ENCODE results near the gene MOV10L1.
"Not testable (repeated sequence)": the region's sequence is repeated elsewhere in the genome, so short reads cannot be mapped to it uniquely, and the experiment has no call there.

The MOV10L1 gene

DNA sequence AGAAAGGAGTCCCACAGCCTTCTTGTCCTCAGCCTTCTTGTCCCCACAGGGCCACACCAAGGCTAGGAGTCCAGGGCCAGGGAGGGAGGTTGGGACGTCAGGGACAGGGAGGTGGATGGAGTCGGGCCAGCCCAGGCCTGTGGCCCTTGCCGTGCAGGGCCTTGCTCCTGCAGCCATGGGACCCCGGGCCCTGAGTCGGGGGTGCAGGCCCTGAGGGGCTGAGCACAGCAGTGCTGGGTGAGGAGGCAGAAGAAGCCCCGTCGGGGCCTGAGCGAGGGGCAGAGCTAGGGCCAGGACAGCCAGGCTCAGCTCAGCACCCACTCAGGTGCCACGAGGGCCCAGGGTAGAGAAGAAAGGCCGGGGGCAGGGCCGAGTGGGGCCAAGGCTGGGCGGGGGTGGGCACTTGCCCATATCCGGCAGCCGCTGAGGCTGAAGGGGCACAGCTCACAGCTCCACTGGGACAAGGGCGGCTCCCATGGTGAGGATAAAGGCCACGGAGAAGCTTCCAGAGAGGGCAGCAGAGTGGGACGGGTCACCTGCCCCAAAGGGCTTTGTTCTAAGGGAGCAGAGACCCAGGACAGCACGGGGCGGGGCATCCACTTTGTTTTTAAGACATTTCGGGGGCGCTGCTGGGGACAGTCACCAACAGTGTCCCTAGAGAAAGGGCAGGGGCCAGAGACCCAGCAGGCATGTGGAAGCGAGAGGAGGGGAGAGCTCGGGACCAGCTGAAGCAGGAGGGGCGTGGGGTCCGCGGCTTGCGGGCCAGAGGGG, 8.2 kb upstream of the MOV10L1 start:
- no peak for DNase-seq

DNA sequence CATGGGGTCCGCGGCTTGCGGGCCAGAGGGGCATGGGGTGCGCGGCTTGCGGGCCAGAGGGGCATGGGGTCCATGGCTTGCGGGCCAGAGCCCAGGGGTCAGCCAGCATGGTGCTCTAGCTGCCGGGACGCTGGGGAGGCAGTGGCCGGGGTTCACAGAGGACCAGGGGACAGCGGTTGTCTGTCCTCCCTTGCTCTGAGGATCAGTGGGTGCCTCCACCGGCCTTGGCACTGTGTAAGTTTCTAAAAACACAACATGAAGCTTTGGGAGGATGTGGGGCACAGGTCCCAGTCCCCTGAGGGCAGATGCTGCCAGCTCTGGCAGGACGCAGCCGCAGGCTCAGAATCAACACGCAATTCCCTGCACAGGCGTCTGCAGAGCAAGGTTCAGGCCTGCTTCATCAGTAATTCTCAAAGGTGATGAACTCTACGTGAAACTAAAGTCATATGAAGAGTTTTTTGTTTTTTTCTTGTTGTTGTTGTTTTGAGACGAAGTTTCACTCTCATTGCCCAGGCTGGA, 7.5 kb upstream of the MOV10L1 start:
- DNase-seq = no peak

DNA sequence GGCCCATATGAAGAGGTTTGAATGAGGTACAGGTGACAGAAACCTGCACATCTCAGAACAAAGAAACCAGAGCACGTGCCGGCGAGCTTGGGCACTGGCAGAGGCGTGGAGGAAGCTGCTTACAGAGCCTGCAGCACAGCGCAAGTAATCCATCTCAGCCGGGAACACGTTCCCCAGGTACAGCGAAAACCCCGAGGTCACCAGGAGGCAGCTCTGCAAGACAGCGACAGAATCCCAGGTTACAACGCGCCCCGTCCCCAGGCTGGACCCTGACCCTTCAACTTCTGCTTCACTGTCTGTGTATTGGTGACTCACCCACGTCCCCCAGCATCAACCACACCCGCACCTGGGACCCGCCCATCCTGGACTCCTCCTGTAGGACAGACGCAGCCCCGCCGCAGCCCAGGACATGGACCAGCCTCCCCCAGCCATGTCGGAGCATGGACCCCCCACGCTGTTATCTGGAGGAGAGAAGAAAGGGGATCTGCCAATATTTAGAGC, 6.8 kb upstream of the MOV10L1 start:
- no peak for DNase-seq

DNA sequence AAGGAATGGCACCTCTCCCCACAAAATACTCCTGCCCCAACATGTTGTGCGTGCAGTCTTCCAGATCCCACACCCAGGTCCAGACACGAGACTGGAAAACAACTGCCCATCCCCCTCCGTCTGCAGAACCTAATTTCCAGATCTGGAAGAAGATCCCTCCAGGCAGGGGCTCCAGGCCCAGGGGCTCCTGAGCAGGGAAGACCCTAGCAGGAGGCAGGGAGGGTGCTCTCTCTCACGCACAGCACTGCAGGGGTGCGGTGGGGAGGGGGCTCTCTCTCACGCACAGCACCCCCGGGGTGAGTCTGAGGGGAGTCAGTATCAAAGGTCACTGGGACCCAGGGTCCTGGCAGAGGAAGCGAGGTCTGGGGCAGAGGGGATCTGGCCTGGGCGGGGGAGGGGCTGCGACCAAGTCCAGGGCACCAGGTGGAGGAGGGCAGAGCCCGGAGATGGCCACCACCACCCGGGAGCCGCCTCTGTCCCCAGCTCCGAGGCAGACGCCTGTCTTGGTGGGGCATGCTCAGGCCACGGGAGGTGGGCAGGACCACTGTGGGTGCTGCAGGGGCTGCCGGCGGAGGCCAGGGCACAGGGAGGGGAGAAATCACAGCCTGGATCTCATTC, 6.2 kb upstream of the MOV10L1 start:
- DNase-seq = no peak

DNA sequence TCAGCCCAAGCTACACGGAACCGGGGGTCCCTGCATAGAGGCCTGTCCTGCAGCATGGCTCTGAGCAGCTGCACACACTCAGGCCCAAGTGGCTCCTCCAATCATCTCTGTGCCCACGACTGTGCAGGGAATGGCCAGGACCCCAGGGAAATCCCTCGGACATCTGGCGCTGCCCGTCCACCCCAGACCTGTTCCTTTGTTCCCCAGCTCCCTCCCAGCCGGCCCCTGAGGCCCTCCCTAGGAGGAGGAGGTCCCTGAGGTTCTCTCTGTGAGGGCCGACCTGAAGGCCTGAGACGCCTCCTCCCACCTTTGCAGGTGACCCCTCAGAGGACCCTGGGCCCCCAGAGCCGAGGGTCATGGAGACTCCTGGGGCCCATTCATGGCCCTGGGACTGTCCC, 5.7 kb upstream of the MOV10L1 start:
- DNase-seq = no peak

DNA sequence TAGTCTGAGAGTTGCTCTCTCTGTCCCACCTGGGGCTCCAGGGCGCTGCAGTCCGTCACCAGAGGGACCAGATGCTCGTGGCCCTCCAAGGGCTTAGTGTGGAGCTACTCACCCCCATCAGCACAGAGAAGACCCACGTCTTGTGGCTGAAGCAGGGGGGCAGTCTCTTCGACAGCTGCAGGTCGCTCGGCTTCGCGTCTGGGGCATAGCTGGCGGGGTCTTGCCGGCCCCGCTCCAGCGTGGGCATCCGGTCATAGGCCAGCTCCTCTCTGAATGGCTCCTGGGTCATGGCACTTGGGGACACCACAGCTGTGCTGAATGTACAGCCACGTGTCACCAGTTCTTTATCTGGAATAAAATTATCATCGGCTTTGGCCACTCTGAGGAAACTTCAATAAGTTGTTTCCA, 5.2 kb upstream of the MOV10L1 start:
- no peak for DNase-seq

DNA sequence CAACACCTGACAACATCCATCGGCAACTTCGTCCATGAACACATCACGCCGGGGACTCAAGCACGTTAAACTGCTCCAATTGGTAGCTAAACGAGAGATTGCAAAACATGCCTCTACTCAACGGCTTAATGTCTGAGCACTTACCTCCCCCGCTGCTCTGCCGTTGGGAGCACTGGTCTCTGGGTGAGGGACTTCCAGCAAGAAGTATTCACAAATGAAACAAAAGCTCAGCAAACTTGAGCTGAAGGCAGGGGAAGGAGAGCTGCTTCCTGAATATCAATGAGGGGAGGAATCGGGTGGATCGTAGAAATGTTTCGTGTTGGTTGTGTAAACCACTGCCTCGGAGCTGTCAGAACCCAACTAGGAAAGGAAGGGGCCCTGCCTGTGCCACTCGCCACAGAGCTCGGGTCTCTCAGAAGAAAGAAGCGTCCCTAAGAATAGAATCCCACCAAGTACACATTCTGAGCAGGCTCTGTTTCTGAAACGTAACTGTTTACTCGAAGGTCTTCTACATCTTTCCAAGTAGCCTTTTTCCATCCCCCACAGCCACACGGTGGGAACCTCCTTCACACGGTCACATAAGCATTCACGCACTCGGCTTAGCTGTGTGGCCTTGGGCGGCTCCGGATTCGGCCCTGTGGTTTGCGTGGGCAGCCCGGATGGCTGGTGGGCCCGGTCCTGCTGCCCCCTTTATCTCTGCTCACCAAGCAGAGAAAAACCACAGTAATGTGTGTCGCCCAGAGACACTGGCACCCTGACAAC, 4.4 kb upstream of the MOV10L1 start, which contains the start of gene MLC1:
Gene MLC1 (minus strand): TSS at position 216 of the 762 bp plus-strand sequence. CDS start 524 bp downstream, outside the sequence.
- DNase-seq = no peak

DNA sequence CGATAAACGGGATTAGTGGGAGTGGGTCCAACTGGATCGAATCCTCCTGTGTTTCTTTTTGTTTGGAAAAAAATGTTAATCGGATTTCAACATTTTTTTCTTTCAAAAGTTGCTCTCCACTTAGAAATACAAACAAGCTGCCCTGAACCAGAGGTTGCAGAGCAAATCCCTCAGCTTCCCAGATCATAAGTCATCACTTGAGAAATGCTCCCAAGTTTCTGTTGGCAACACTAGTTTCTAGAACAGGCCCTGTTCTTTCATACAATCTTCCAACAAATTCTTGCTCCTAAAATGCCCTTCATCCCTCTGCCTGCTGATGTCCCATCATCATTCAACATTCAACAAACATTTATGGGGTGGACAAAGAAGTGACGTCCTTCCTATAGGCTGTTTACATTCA, 3.3 kb upstream of the MOV10L1 start:
- no peak for DNase-seq

DNA sequence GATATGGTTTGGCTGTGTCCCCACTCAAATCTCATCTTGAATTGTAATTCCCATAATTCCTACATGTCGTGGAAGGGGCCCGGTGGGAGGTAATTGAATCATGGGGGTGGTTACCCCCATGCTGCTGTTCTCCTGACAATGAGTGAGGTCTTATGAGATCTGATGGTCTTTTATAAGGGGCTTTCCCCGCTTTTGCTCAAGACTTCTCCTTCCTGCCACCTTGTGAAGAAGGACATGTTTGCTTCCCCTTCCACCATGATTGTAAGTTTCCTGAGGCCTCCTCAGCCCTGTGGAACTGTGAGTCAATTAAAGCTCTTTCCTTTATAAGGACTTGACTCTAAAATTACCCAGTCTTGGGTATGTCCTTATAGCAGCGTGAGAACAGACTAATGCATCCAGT, 2.8 kb upstream of the MOV10L1 start:
- not testable (repeated sequence) for DNase-seq

DNA sequence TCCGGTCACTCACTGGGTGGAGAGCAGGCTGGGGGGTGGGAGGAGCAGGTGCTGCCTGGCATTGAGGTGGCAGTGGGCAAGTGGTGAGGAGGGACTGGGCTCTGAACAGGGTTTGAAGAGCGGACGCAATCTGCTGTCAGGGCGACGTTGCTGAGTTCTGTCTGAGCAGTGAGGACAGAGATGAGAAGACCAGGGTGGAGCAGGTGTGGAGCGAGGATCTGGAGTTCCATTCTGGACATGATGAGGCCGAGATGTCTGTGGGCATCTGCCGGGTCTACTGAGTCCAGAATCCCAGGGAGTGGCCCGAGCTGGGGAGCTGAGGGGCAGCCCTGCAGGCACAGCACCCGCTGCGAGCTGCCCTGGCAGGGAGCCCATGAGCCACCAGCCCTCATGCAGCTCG, 2.2 kb upstream of the MOV10L1 start:
- no peak for DNase-seq

DNA sequence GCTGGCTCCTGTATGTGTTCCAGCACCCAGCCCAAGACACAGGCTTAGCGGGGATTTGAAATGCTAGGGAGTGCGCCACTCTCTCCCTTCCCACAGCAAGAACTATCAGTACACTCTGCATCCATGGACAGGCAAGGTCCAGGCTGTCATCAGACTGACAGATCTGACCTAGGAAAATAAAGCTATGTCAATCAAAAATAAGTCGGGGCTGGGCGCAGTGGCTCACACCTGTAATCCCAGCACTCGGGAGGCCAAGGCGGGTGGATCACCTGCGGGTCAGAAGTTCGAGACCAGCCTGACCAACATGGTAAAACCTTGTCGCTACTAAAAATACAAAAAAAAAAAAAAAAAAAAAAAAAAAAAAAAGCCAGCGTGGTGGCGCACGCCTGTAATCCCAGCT, 1.7 kb upstream of the MOV10L1 start:
- DNase-seq = no peak

DNA sequence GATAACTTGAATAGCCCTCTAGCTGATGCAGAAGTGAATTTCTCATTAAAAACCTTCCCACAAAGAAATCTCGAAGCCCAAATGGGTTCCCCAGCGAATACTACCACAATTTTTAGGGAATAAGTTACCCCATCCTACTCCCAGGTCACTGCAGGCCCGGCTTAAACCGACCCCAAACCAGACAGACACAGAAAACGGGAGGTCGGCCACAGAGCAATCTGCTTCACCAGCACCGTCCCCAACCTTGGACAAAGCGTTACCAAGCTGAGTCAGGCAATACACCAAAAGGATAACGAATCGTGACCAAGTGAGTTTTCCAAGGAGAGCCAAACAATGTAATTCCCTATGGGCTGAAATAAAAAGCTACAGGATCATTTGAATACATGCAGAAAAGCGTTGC, 575 bp upstream of the MOV10L1 start:
- DNase-seq = no peak

DNA sequence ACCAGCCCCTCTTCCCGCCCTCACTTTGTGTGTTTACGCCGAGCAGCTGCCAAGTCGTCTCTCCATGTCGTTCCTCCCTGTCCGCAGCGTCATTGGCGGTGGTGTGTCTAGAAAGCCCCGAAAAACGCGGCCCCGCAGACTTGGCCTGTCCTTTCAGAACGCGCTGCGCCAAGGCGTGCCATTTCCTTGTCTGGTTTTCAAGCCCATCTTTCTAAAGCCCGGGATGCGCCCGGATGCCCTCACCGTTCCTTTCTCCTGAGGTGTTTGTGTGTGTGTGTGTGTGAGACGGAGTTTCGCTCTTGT, 557 bp downstream of the MOV10L1 start:
- no peak for DNase-seq

DNA sequence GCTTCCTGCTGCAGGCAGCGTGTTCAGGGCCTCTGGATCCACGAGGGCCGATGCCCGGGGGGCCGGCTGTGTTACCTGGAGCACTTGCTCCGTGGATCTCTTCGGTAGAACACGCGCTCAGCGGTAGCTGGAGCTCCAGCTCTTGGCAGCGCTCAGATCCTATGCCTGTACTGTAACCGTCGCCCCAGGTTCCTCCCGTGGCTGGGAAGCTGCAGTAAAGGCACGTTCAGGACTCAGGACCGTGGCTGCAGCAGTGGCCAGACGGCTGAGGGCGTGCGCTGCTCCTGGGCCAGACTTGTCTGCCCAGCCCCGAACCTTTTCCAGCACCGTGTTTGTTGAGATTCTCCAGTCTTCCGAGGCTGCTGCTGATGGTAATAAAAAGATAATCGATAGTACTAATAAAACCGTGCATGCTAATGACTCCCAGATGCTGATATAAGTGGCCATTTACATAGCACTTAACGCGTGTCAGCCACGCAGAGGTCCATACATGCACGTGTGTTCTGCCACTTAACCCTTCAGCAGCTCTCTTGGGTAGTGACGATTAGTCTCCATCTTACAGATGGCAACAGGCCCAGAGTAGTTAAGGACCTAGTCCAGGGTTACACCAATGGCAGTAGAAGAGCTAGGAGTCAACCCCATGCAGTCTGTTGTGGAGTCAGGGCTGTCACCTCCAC, 1.4 kb downstream of the MOV10L1 start:
- peak; percentile 8 for DNase-seq

DNA sequence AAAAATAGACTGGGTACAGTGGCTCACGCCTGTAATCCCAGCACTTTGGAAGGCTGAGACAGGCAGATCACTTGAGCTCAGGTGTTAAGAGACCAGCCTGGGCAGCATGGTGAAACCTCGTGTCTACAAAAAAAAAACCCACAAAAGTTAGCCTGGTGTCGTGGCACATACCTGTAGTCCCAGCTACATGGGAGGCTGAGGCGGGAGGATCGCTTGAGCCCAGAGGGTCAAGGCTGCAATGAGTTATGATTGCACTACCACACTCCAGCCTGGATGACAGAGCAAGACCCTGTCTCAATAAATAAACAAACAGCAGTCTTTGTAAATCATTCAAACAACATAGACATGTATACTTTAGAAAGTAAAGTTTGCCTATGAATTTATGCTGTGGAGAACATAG, 2.5 kb downstream of the MOV10L1 start:
- DNase-seq = no peak

DNA sequence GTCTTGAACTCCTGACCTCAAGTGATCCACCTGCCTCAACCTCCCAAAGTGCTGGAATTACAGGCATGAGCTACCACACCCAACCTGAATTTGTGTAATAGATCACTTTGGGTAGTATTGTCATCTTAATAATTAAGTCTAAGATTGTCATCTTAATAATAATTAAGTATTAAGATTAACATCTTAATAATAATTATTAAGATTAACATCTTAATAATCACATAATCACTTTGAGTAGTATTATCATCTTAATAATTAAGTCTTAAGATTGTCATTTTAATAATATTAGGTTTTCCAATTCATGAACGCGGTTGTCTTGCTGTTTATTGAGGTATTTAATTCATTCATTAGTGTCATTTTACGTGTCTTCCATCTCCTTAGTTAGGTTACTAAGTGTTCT, 8.2 kb downstream of the MOV10L1 start:
- no peak for DNase-seq

DNA sequence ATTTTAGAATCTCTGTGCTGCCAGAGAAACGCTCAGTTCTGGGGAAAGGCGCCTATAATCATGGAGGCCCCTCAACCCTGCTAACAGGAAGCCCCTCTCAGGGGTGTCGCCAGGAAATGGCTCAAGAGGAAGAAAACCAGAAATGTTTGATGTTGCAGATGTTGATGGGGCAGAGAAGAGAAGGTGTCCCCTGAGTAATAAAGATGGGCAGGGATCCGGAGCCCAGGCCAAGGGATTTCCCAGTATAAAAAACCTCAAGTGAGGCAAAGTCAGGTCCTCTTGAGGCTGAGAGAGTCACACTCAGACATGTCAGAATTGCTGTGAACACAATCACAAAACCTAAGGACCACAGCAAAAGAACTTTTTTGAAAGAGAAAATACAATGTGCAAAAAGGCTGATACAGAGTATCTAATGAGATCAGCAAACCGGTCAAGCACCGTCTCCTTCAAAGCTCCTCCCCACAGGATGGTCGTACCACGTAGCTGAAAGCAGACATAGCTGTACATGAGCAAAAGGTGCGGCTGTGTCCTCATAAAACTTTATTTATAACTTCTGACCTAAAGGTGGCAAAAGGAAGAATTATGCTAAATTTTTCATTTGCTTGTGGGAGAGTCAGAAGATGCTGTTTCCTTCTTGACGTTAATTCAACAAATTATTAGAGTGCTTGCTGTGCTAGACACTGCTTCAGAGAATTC, 12.2 kb downstream of the MOV10L1 start:
- DNase-seq = no peak

DNA sequence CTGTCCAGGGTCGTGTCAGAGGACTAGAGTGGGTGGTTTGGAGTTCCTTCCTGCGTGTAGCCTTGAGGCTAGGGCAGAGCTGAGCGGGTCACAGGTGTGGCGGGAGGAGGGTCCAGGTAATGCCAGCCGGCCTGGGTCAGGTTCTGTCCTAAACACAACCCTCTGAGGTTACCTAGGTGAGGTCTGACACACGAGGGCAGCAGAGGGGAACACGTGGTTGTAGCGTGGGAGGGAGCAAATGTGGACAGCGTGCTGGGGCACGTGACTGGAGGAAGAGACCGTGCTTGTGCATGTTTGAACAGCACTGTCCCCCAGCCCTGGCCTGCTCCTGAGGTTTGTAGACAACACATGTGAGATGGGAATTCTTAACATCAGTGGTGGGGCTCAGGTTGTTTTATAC, 13.1 kb downstream of the MOV10L1 start:
- peak; percentile 10 for DNase-seq

DNA sequence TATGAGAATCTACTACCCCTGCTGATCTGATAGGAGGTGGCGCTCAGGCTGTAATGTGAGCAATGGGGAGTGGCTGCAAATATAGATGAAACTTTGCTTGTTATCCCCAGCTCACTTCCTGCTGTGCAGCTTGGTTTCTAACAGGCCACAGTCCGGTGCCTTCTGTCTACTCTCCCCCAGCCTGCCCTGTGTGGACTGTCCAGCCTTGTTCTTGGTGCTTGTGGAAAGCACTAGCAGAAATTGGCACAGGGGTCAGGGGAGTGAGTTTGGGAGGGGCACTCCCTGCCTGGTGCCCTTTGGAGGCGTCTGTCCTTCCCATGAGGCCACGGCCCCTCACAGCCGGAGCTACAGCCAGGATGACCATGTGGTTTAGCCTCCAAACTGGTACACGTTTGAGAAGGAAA, 14.3 kb downstream of the MOV10L1 start:
- no peak for DNase-seq

DNA sequence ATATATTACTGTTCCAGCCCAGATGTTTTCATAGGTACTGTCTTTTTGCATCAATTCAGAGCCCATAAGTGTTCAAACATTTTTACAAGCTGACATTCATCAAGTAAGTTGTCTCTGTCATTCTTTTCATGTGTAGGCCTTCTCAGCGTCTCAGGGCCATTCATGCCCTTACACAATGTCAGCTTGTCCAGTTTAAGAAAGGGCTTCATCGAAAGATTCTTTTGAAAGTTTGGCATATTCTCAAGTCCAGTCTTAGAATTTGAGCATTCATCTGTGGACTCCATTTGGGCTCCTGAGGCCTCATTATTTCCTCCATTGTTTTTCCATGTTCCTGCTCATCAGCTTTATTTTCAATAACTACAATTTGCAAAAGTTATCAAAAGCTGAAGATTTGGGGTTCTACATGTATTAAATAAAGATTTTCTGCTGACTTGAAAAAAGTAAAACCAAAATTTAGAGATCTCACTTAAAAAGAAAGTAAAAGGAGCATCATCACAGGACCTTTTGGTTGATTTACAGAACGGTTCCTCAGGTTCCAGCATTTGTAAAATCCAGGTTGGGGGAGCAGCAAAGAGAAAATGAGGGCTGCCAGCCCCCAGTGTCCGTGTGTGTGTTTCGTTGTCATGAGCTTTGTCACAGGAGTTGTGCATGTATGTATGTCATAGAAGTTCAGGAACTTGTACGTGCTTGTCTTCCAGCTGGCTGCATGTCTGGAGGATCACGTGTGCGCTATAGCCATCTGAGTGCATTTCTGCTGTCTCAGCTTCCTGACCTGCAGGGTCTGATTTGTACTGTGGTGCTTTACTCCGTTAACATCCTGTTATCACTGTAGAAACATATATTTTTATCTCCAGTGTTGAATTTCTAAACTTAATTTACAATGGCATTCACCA, 15.6 kb downstream of the MOV10L1 start:
- no peak for DNase-seq

DNA sequence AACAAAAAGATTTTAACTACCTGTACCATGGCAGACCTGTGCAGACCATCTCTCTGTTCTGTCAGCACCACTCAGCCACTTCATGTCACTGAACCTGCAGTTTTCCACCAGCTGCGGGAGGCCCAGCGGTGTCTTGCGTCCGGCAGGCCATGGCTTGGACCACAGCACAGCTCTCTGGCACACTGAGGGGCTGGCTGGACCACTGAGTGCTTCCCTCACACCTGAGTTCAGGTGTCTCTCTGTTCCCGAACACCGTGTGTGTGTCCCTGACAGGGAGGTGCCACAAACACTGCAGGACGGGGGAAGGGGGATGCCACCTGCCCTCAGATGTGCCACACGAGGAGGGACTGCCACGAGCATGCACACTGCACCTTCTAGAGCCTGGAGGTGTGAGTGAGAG, 17.7 kb downstream of the MOV10L1 start:
- DNase-seq = no peak
